Natural killer cell treated with Interleukin-12 subunit alpha and Interleukin-12 subunit beta and Interleukin-15 and Interleukin-18, amount 100 ng/mL, for 72 hours (primary cell): Measurements from ENCODE around the gene DTYMK. TPM values are rescaled to one million over a fixed set of nuclear protein-coding genes. Genes with fewer than 3 reads are reported as not detected.

ENCODE experiments used
- total RNA-seq, 2 donors: library from RNA; stranded (reverse); gene quantifications; one replicate each; pipeline ENCODE4 v1.2.3, GENCODE V29; 2022

Gene DTYMK
- total RNA-seq, 2 donors from 2014 or later: 65.1 to 155 TPM

Other genes starting within 250 kb of the DTYMK start
- gene STK25, start 178.2 kb downstream of the DTYMK start, total RNA-seq: 100 to 1,000 TPM; 110 to 169 TPM
- 1 to 10 TPM; 1.0 to 2.2 TPM for gene BOK, start 128.1 kb downstream of the DTYMK start, total RNA-seq
- 10 to 100 TPM; 26.9 to 55.9 TPM for gene THAP4, start 49.7 kb downstream of the DTYMK start, total RNA-seq
- 100 to 1,000 TPM in 1 of 2 donors, 10 to 100 TPM in 1; 96.2 to 127 TPM for gene ATG4B, start 49.1 kb downstream of the DTYMK start, total RNA-seq
- gene ING5, start 15.2 kb upstream of the DTYMK start, total RNA-seq: 10 to 100 TPM; 27.8 to 70.6 TPM
- 10 to 100 TPM; 36.6 to 60.1 TPM for gene D2HGDH, start 47.8 kb upstream of the DTYMK start, total RNA-seq
- gene GAL3ST2, start 90.0 kb upstream of the DTYMK start, total RNA-seq: 1 to 10 TPM in 1 of 2 donors, under 1 TPM in 1; 0.83 to 2.8 TPM
- 1 to 10 TPM in 1 of 2 donors, under 1 TPM in 1; 0.86 to 3.8 TPM for gene NEU4, start 122.4 kb upstream of the DTYMK start, total RNA-seq
- gene PDCD1, start 172.1 kb upstream of the DTYMK start, total RNA-seq: under 1 TPM; 0.78 to 0.89 TPM
- gene RTP5, start 182.9 kb upstream of the DTYMK start, total RNA-seq: not detected